Head of caudate nucleus (tissue), 42 donors: Measurements from ENCODE around the gene MYO16.

Experiments used
- DNase-seq, 42 donors: peaks; one replicate each; pipeline versions ENCODE4 v3.0.0 to v3.0.0-alpha.2; 2020 to 2021; ENCODE audit warnings: mixed read lengths in 7 of 42
- intact Hi-C: fragments of 100-400 bp; cut with DNase I; formaldehyde crosslinking; loops from one replicate; pipeline ENCODE4 v1.15.0; 2022

MYO16 gene

DNA sequence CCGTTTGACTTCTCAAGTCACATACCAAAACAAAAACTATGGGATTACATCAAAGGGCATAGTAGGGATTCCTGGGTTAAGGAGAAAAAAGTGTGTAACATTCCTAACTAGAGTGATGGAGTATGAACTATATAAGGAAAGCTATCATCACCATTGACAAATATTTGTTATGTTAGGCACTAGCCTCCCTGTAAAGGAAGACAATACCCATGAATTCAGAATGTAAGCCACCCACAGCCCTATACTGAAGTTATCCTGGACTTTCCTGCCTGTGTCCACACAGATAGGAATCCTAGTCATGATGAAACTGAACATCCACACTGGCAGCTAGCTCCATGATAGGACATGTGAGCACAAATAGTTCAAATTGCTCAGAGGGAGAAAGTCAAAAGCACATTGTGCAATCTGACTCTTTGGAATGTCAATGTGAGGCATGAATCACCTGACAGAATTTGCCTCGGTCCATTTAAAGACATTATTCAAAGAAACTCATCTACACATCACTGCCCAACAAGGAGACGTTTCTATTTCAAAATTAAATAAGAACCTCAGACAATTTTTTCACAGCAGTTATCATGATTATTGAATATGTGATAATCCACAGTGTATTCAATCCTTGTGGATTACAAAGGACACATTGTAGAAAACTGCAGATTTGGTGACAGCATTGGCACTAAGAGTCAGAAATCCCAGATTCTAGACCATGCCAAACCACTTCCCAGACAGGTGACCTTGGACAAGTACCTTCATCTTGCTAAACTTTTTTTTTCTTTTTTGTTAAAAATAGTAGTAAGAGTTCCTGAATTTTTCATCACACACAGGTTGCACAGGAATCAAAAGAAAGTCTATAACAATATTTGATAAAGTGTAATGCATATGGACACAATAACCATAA lies 627.7 kb downstream of the MYO16 start:
- intact Hi-C loops = no loop called here
- no peak for DNase-seq
